H1 (cell line): ENCODE measurements around the gene PPFIA2. TPM values are rescaled to one million over a fixed set of nuclear protein-coding genes. Genes with fewer than 3 reads are reported as not detected.

Experiments
- CTCF ChIA-PET: fragments of 300-600 bp; sonication (Branson Sonifier 250); formaldehyde crosslinking; loops from one replicate; lab custom pipeline; 2021; ENCODE audit not compliant: partially characterized antibody; lab: Charles Lee
- POLR2A ChIA-PET: fragments of 300-600 bp; sonication (Branson Sonifier 250); formaldehyde crosslinking; loops from one replicate; lab custom pipeline; 2021; ENCODE audit warnings: inconsistent platforms; ENCODE audit not compliant: partially characterized antibody; lab: Charles Lee
- DNase-seq, 2 experiments: peaks; one replicate each; pipeline versions ENCODE4 v3.0.0 to v3.0.0-alpha.2; 2010 to 2022; ENCODE audit warnings: low spot score in 2 of 2, low read depth in 1 of 2, mixed read lengths in 1 of 2
- FAIRE-seq: peaks from 2 replicates; lab custom pipeline; 2011; peaks lifted over from hg19 to GRCh38; lab: Jason Lieb, UNC
- H2AFZ ChIP-seq: 2 replicates; pipeline ENCODE4 v1.8.1; 2012; ENCODE audit warnings: low read length, inconsistent platforms
- H2AK5ac ChIP-seq: 2 replicates; pipeline ENCODE4 v1.6.1; 2013; ENCODE audit warnings: low read depth, low read length
- H2BK120ac ChIP-seq: replicated peaks from 2 replicates; pipeline ENCODE3; 2013; ENCODE audit warnings: low read depth, low read length, inconsistent platforms
- H2BK12ac ChIP-seq: 2 replicates; pipeline ENCODE4 v1.6.1; 2013; ENCODE audit warnings: low read depth, low read length
- H2BK15ac ChIP-seq: 2 replicates; pipeline ENCODE4 v1.6.1; 2013; ENCODE audit warnings: low read length
- H2BK20ac ChIP-seq: 2 replicates; pipeline ENCODE4 v1.6.1; 2013; ENCODE audit warnings: low read length
- H2BK5ac ChIP-seq: 2 replicates; pipeline ENCODE4 v1.6.1; 2013; ENCODE audit warnings: low read depth, low read length
- H3K14ac ChIP-seq: 2 replicates; pipeline ENCODE4 v1.6.1; 2013; ENCODE audit warnings: inconsistent platforms; ENCODE audit not compliant: insufficient read length
- H3K18ac ChIP-seq: 2 replicates; pipeline ENCODE4 v1.6.1; 2013; ENCODE audit warnings: low read length; ENCODE audit errors: extremely low read depth
- H3K23ac ChIP-seq: 2 replicates; pipeline ENCODE4 v1.6.1; 2013; ENCODE audit warnings: inconsistent platforms; ENCODE audit not compliant: insufficient read length
- H3K23me2 ChIP-seq: 2 replicates; pipeline ENCODE4 v1.6.1; 2013; ENCODE audit warnings: low read depth, low read length
- H3K27ac ChIP-seq: 2 replicates; pipeline ENCODE4 v1.6.1; 2011; ENCODE audit warnings: low read depth, low read length, inconsistent platforms
- H3K27me3 ChIP-seq, 4 experiments: replicated peaks in 1 of 4; 1 replicate in 1 of 4; 2 replicates in 3 of 4; pipeline versions ENCODE4 v1.6.1 to v1.8.1; 2011 to 2013; ENCODE audit warnings: low read length in 3 of 4, mild to moderate bottlenecking in 3 of 4, inconsistent platforms in 2 of 4, mixed read lengths in 2 of 4, moderate library complexity in 1 of 4; ENCODE audit not compliant: control insufficient read depth in 3 of 4, insufficient read depth in 3 of 4; ENCODE audit errors: extremely low read depth in 1 of 4
- H3K36me3 ChIP-seq, 4 experiments: 2 replicates each; pipeline versions ENCODE4 v1.6.1 to v1.8.1; 2011 to 2013; ENCODE audit warnings: mild to moderate bottlenecking in 4 of 4, low read length in 3 of 4, moderate library complexity in 2 of 4, control low read depth in 1 of 4, inconsistent platforms in 1 of 4; ENCODE audit not compliant: insufficient read depth in 4 of 4, control insufficient read depth in 2 of 4
- H3K4ac ChIP-seq: replicated peaks from 2 replicates; pipeline ENCODE3; 2013; ENCODE audit warnings: low read length, low read depth, mixed read lengths, inconsistent platforms; ENCODE audit not compliant: insufficient read length
- H3K4me1 ChIP-seq, 4 experiments: replicated peaks in 1 of 4; 1 replicate in 1 of 4; 2 replicates in 3 of 4; pipeline versions ENCODE4 v1.6.1 to v1.8.1; 2011 to 2013; ENCODE audit warnings: low read length in 3 of 4, inconsistent platforms in 2 of 4, mixed read lengths in 1 of 4; ENCODE audit not compliant: insufficient read depth in 4 of 4, control insufficient read depth in 3 of 4
- H3K4me2 ChIP-seq, 2 experiments: 2 replicates each; pipeline versions ENCODE4 v1.6.1 to v1.8.1; 2011 to 2013; ENCODE audit warnings: low read depth in 2 of 2, low read length in 2 of 2, control low read depth in 1 of 2, inconsistent platforms in 1 of 2, mild to moderate bottlenecking in 1 of 2; ENCODE audit not compliant: insufficient read depth in 1 of 2
- H3K4me3 ChIP-seq, 4 experiments: fragments of 200-600, 300-600 bp in 1 of 4; sonication (generic), shearing (Covaris generic), sonication (Bioruptor Twin) in 1 of 4; 2 replicates each; pipeline versions ENCODE4 v1.5.1 to v1.8.1; 2011 to 2016; ENCODE audit warnings: low read length in 4 of 4, low read depth in 3 of 4, control low read depth in 2 of 4, inconsistent platforms in 2 of 4, mild to moderate bottlenecking in 2 of 4, mixed read lengths in 1 of 4, moderate library complexity in 1 of 4; ENCODE audit not compliant: insufficient read depth in 2 of 4; ENCODE audit errors: extremely low read depth in 1 of 4
- H3K56ac ChIP-seq: replicated peaks from 2 replicates; pipeline ENCODE3; 2013; ENCODE audit warnings: low read depth, mild to moderate bottlenecking, mixed read lengths, low read length, inconsistent platforms; ENCODE audit not compliant: insufficient read length
- H3K79me1 ChIP-seq: 2 replicates; pipeline ENCODE4 v1.6.1; 2013; ENCODE audit warnings: low read depth, low read length, control low read depth
- H3K79me2 ChIP-seq, 2 experiments: 2 replicates each; pipeline versions ENCODE4 v1.6.1 to v1.8.1; 2012 to 2013; ENCODE audit warnings: low read length in 2 of 2, mild to moderate bottlenecking in 2 of 2, inconsistent platforms in 1 of 2; ENCODE audit not compliant: insufficient read depth in 2 of 2, control insufficient read depth in 1 of 2
- H3K9ac ChIP-seq, 4 experiments: replicated peaks in 1 of 4; 1 replicate in 1 of 4; 2 replicates in 3 of 4; pipeline versions ENCODE4 v1.6.1 to v1.8.1; 2011 to 2013; ENCODE audit warnings: low read depth in 3 of 4, low read length in 3 of 4, control low read depth in 2 of 4, mild to moderate bottlenecking in 2 of 4, moderate library complexity in 2 of 4, inconsistent platforms in 1 of 4; ENCODE audit errors: extremely low read depth in 1 of 4
- H3K9me3 ChIP-seq, 2 experiments: 2 replicates each; pipeline versions ENCODE4 v1.6.1 to v1.8.1; 2012 to 2013; ENCODE audit warnings: mild to moderate bottlenecking in 2 of 2, moderate library complexity in 2 of 2, control low read depth in 1 of 2, inconsistent platforms in 1 of 2, low read depth in 1 of 2, low read length in 1 of 2, mixed read lengths in 1 of 2; ENCODE audit not compliant: insufficient read depth in 2 of 2
- H4K20me1 ChIP-seq, 2 experiments: replicated peaks in 1 of 2; 2 replicates each; pipeline versions ENCODE3 to v1.8.1; 2011 to 2013; ENCODE audit warnings: inconsistent platforms in 2 of 2, low read length in 2 of 2, mild to moderate bottlenecking in 1 of 2; ENCODE audit not compliant: insufficient read depth in 2 of 2, control insufficient read depth in 1 of 2
- H4K5ac ChIP-seq: 2 replicates; pipeline ENCODE4 v1.6.1; 2013; ENCODE audit warnings: low read length, low read depth, mixed read lengths, inconsistent platforms; ENCODE audit not compliant: insufficient read length
- H4K8ac ChIP-seq: 2 replicates; pipeline ENCODE4 v1.8.0; 2013; ENCODE audit warnings: mild to moderate bottlenecking, moderate library complexity, low read length, inconsistent platforms; ENCODE audit not compliant: insufficient read depth; ENCODE audit errors: extremely low read depth
- H4K91ac ChIP-seq: replicated peaks from 2 replicates; pipeline ENCODE3; 2013; ENCODE audit warnings: low read length, mixed read lengths, inconsistent platforms; ENCODE audit not compliant: insufficient read length
- CHD1 ChIP-seq: IDR thresholded peaks from 2 replicates; pipeline ENCODE4 v1.6.1; 2012; ENCODE audit warnings: low read depth, low read length, improper control_type of control experiment
- EGR1 ChIP-seq: IDR thresholded peaks from 2 replicates; pipeline ENCODE4 v1.6.1; 2011; ENCODE audit warnings: low read depth, low read length, borderline replicate concordance
- FOSL1 ChIP-seq: IDR thresholded peaks from 2 replicates; pipeline ENCODE4 v1.6.1; 2011; ENCODE audit warnings: mild to moderate bottlenecking, low read depth, low read length, moderate library complexity; ENCODE audit not compliant: insufficient read depth
- SUZ12 ChIP-seq: fragments of 200-600 bp; sonication (generic); IDR thresholded peaks from 2 replicates; pipeline ENCODE4 v1.6.1; 2012; ENCODE audit warnings: mild to moderate bottlenecking, inconsistent platforms, low read length, moderate library complexity, mixed read lengths
- WGBS, 2 experiments: shearing (Covaris generic) in 1 of 2; methylation state at CpG; one replicate each; pipeline versions ENCODE4 v1.1.6 to v1.1.7; 2013 to 2015; ENCODE audit warnings: low lambda C conversion rate in 2 of 2, mixed read lengths in 2 of 2, inconsistent platforms in 1 of 2, low coverage in 1 of 2, missing lambda C conversion rate in 1 of 2; ENCODE audit not compliant: insufficient replicate concordance in 2 of 2, insufficient coverage in 1 of 2, insufficient read length in 1 of 2; ENCODE audit errors: extremely low coverage in 1 of 2, missing lambda C conversion rate in 1 of 2; 5-methylcytosine and 5-hydroxymethylcytosine counted together
- polyA plus RNA-seq, 7 experiments: library from polyadenylated mRNA; depleted of rRNA in 3 of 7; stranded (reverse) in 5 of 7; unstranded in 2 of 7; fragments of >200 nt in 5 of 7; fragments of 200-250 nt in 2 of 7; gene quantifications; 1 replicate in 5 of 7; 2 replicates in 1 of 7; 4 replicates in 1 of 7; pipeline versions ENCODE4 v1.2.1 to v1.2.3, GENCODE V29; 2011 to 2013; ENCODE audit warnings: missing spikeins in 2 of 7, mixed read lengths in 2 of 7
- total RNA-seq: library from RNA; stranded (reverse); fragmentation: NEBNext Ultra II Directional; extraction: Animal tissue kit (Norgen Biotek cat#: 25700); gene quantifications from 2 replicates; pipeline ENCODE4 v1.2.1, GENCODE V29; 2021

The PPFIA2 gene
- total and polyA plus RNA-seq, 2 of the 8 experiments (the other 6 are each of a cell fraction or from before 2014, with no cell fraction given): 1.2 to 1.8 TPM

DNA sequence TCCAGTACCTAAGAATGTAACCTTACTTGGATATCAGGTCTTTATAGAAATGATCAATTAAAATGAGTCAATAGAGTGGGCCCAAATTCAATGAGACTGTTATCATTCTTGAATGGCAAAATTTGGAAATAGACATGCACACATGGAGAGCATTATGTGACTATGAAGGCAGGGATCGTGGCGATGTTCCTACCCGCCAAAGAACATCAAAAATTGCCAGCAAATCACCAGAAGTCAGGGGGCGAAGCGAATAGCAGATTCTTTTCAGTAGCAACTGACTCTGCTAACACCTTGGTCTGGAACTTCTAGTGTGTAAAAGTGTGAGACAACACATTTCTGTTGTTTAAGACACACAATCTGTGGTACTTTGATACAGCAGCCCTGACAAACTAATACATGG, 488.8 kb downstream of the PPFIA2 start:
- no peak overlapping the region for H3K18ac ChIP-seq
- 91% methylated on average over 5 of the region's 5 CpGs; no CpG with 5 or more reads in 1 of the 2 experiments for WGBS, 2 experiments
- no peak overlapping the region for H4K91ac ChIP-seq
- CTCF ChIA-PET: no interaction called here
- FAIRE-seq: no peak
- no peak overlapping the region for H3K23ac ChIP-seq
- H3K79me2 ChIP-seq: no peaks in the 10 kb centered on the region
- H2AFZ ChIP-seq: no peak overlapping the region
- H2BK5ac ChIP-seq: no peak overlapping the region
- H3K27me3 ChIP-seq: no peaks in the 10 kb centered on the region
- H3K4me2 ChIP-seq: no peak overlapping the region
- no peaks in the 10 kb centered on the region for H3K79me1 ChIP-seq
- H3K14ac ChIP-seq: no peak overlapping the region
- no peak overlapping the region for H3K4me3 ChIP-seq
- H4K5ac ChIP-seq: no peak overlapping the region
- H2BK20ac ChIP-seq: no peak overlapping the region
- H3K56ac ChIP-seq: no peak overlapping the region
- no peaks in the 10 kb centered on the region for H3K23me2 ChIP-seq
- POLR2A ChIA-PET: no interaction called here
- H2AK5ac ChIP-seq: no peak overlapping the region
- no peak overlapping the region for H3K4ac ChIP-seq
- no peaks in the 10 kb centered on the region for H3K9me3 ChIP-seq
- no peak for TF ChIP-seq EGR1
- TF ChIP-seq SUZ12: no peak
- TF ChIP-seq FOSL1: no peak
- no peak for TF ChIP-seq CHD1
- TF ChIP-seq, all 59 proteins: peak for 0
- Histone ChIP-seq H3K4me1 (no peaks in the 10 kb centered on the region), H2BK12ac (no peak overlapping the region), H3K36me3 (no peaks in the 10 kb centered on the region), H4K8ac (no peak overlapping the region), H2BK15ac (no peak overlapping the region), H3K27ac (no peak overlapping the region), H3K9ac (no peak overlapping the region), H4K20me1 (no peaks in the 10 kb centered on the region), H2BK120ac (no peak overlapping the region)
- DNase-seq: no peak
